Measurements from ENCODE around the gene VCP. TPM values are rescaled to one million over a fixed set of nuclear protein-coding genes. Genes with fewer than 3 reads are reported as not detected.

The VCP gene
- 100 to 1,000 TPM; 303 to 338 (median 322) TPM for total RNA-seq
- total RNA-seq (2013) = 212 TPM

- Histone ChIP-seq H3K4me3 (ENCODE audit: low read length) (peak within 1 kb of the TSS; percentile 74), H3K9me3 (ENCODE audit: control insufficient read depth, insufficient read depth, low read length) (no peaks in the 10 kb centered on the region), H3K27ac (ENCODE audit: low read length) (peak within 1 kb of the TSS; percentile 96), H3K36me3 (ENCODE audit: control insufficient read depth, insufficient read depth, low read length) (peaks cover 14% of the 10 kb centered on the region), H3K4me1 (ENCODE audit: control insufficient read depth, insufficient read depth, low read length) (peaks cover 37% of the 10 kb centered on the region), H3K27me3 (ENCODE audit: control insufficient read depth, insufficient read depth, low read length) (no peaks in the 10 kb centered on the region)
- no peaks in the 10 kb centered on the region for H3K27me3 Mint-ChIP-seq (ENCODE audit: low read depth in 2 of 2)
- DNase-seq (peak; percentile 95 to 99), ATAC-seq (peak; percentile 84 to 94 (median 86))
- peak within 1 kb of the TSS; percentile 88 to 94 for H3K27ac Mint-ChIP-seq
- no peaks in the 10 kb centered on the region for H3K9me3 Mint-ChIP-seq
- peaks cover 45 to 50% of the 10 kb centered on the region in 2 donors for H3K4me1 Mint-ChIP-seq
- WGBS (ENCODE audit: insufficient coverage) = 4% methylated on average over 54 of the region's 54 CpGs
- intact Hi-C loops (cut with micrococcal nuclease) = loop anchor here (1.0 to 2.0 kb wide), 5 partner anchors 24 to 532 kb away; partner anchors contain the start of genes ATOSB, DNAJB5, PIGO and STOML2
- TF ChIP-seq CTCF (IDR thresholded peaks at IDR 0.05) = no peak
- H3K36me3 Mint-ChIP-seq = no peaks in the 10 kb centered on the region
- H3K4me3 Mint-ChIP-seq = peak within 1 kb of the TSS; percentile 88
Observed at GRCh38 chr9:35072461-35073278, at the start of gene VCP. TSS of gene VCP (minus strand) at chr9:35072625. CDS start at chr9:35072353, 272 bp downstream.

GRCh38 chr9:35116898-35117551 is 44.6 kb upstream of the VCP start:
- ATAC-seq = peak; percentile 51 to 84 (median 66)
- H3K4me1 Mint-ChIP-seq = peaks cover 38 to 45% of the 10 kb centered on the region in 2 donors
- Histone ChIP-seq H3K27ac (ENCODE audit: low read length) (peak overlapping the region; percentile 79), H3K4me1 (ENCODE audit: control insufficient read depth, insufficient read depth, low read length) (peaks cover 41% of the 10 kb centered on the region), H3K27me3 (ENCODE audit: control insufficient read depth, insufficient read depth, low read length) (no peaks in the 10 kb centered on the region), H3K9me3 (ENCODE audit: control insufficient read depth, insufficient read depth, low read length) (no peaks in the 10 kb centered on the region), H3K36me3 (ENCODE audit: control insufficient read depth, insufficient read depth, low read length) (no peaks in the 10 kb centered on the region), H3K4me3 (ENCODE audit: low read length) (peak overlapping the region; percentile 67)
- TF ChIP-seq CTCF (IDR thresholded peaks at IDR 0.05) = peak; percentile 96
- H3K27ac Mint-ChIP-seq = peak overlapping the region; percentile 92 to 95
- no peaks in the 10 kb centered on the region for H3K36me3 Mint-ChIP-seq
- intact Hi-C loops (cut with micrococcal nuclease) = loop anchor here (1.0 to 10.0 kb wide), 7 partner anchors 14 to 698 kb away; partner anchors contain the start of genes HINT2, SPAG8, STOML2 and UNC13B
- H3K9me3 Mint-ChIP-seq = no peaks in the 10 kb centered on the region
- H3K4me3 Mint-ChIP-seq = peak overlapping the region; percentile 97
- WGBS (ENCODE audit: insufficient coverage) = 33% methylated on average over 29 of the region's 30 CpGs
- peaks cover 0 to 9% of the 10 kb centered on the region in 2 donors for H3K27me3 Mint-ChIP-seq (ENCODE audit: low read depth in 2 of 2)
- DNase-seq = peak; percentile 73 to 97

GRCh38 chr9:35116539-35116897 is 44.1 kb upstream of the VCP start:
- H3K27ac ChIP-seq (ENCODE audit: low read length) = peak overlapping the region; percentile 79
- peak in 1 of 3 donors; percentile 3 for ATAC-seq
- H3K9me3 ChIP-seq (ENCODE audit: control insufficient read depth, insufficient read depth, low read length) = no peaks in the 10 kb centered on the region
- H3K4me3 ChIP-seq (ENCODE audit: low read length) = peak overlapping the region; percentile 67
- no peaks in the 10 kb centered on the region for H3K36me3 Mint-ChIP-seq
- no peaks in the 10 kb centered on the region for H3K9me3 Mint-ChIP-seq
- intact Hi-C loops (cut with micrococcal nuclease) = loop anchor here (1.0 to 10.0 kb wide), 7 partner anchors 13 to 698 kb away; partner anchors contain the start of genes HINT2, SPAG8, STOML2 and UNC13B
- peaks cover 43 to 50% of the 10 kb centered on the region in 2 donors for H3K4me1 Mint-ChIP-seq
- no peaks in the 10 kb centered on the region for H3K27me3 ChIP-seq (ENCODE audit: control insufficient read depth, insufficient read depth, low read length)
- peak overlapping the region; percentile 92 to 95 for H3K27ac Mint-ChIP-seq
- H3K27me3 Mint-ChIP-seq (ENCODE audit: low read depth in 2 of 2) = peaks cover 0 to 8% of the 10 kb centered on the region in 2 donors
- no peak for TF ChIP-seq CTCF (IDR thresholded peaks at IDR 0.05)
- DNase-seq = no peak
- peak overlapping the region; percentile 97 for H3K4me3 Mint-ChIP-seq
- no peaks in the 10 kb centered on the region for H3K36me3 ChIP-seq (ENCODE audit: control insufficient read depth, insufficient read depth, low read length)
- WGBS (ENCODE audit: insufficient coverage) = 1% methylated on average over 12 of the region's 12 CpGs
- H3K4me1 ChIP-seq (ENCODE audit: control insufficient read depth, insufficient read depth, low read length) = peaks cover 46% of the 10 kb centered on the region
